Nucleus accumbens (tissue), 56 donors: Measurements from ENCODE around the gene KCTD2.

Experiments
- DNase-seq, 56 donors: peaks; one replicate each; lab custom pipeline; 2025; lab: John Stamatoyannopoulos, UW

The KCTD2 gene

GRCh38 chr17:75074532-75074931 is 27.5 kb downstream of the KCTD2 start:
- DNase-seq, result no peak

GRCh38 chr17:75075597-75076336 is 28.7 kb downstream of the KCTD2 start:
- DNase-seq, result no peak

- DNase-seq, result no peak
Measured at GRCh38 chr17:75077072-75077495, 30.1 kb downstream of the KCTD2 start.

- DNase-seq, result peak in 37 of 56 donors; percentile 7 to 71 (median 33)
Measured at GRCh38 chr17:75077496-75078283, 30.7 kb downstream of the KCTD2 start.

- DNase-seq, result no peak
Measured at GRCh38 chr17:75078284-75079022, 31.4 kb downstream of the KCTD2 start.

- DNase-seq, result no peak
Measured at GRCh38 chr17:75079023-75079373, 32.0 kb downstream of the KCTD2 start.

- no peak for DNase-seq
Measured at GRCh38 chr17:75081611-75082540, 34.9 kb downstream of the KCTD2 start.

- DNase-seq, result no peak
Measured at GRCh38 chr17:75082683-75083082, 35.7 kb downstream of the KCTD2 start.

- DNase-seq, result no peak
Measured at GRCh38 chr17:75084039-75084660, 37.1 kb downstream of the KCTD2 start.

GRCh38 chr17:75086496-75087181 is 39.6 kb downstream of the KCTD2 start:
- no peak for DNase-seq

GRCh38 chr17:75087182-75087557 is 40.1 kb downstream of the KCTD2 start:
- no peak for DNase-seq

- peak in 11 of 56 donors; percentile 7 to 47 (median 17) for DNase-seq
Measured at GRCh38 chr17:75087558-75088453, 40.8 kb downstream of the KCTD2 start, which contains the start of gene SLC16A5. Gene SLC16A5, plus strand, starts transcription at chr17:75087954. Its CDS starts 5,683 bp downstream, at chr17:75093637.

GRCh38 chr17:75088465-75089417 is 41.7 kb downstream of the KCTD2 start:
- no peak for DNase-seq

GRCh38 chr17:75090871-75091854 is 44.1 kb downstream of the KCTD2 start:
- DNase-seq, result no peak

- no peak for DNase-seq
Measured at GRCh38 chr17:75091855-75092327, 44.9 kb downstream of the KCTD2 start.
